HG03066 (cell line): ENCODE results near the gene NR1H4.
"Not testable (repeated sequence)": the region's sequence is repeated elsewhere in the genome, so short reads cannot be mapped to it uniquely, and the experiment has no call there.

Source experiments
- ATAC-seq: cut with Tn5 transposase; IDR thresholded peaks from one replicate; pipeline ENCODE4 v1.9.1; 2021; ENCODE audit warnings: low read depth; ENCODE audit not compliant: unreplicated experiment

The NR1H4 gene

DNA sequence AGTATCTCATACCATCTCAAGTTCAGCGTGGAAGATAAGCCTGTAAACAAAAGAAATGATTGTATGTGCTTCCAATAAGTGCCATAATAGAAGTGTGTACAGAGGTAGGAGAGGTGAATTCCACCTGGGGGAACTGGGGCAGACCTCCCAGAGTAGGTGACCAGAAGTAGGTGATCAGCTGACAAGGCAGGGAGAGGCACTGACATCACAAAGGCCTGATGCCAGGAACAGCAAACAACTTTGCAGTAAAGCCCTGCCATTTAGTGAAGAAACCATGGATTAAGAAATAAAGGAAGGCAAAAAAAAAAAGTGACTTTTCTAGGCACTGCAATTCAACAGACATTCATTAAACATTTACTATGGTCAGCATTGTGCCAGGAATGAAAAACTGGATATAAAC is 31.1 kb downstream of the NR1H4 start:
- ATAC-seq = no peak

DNA sequence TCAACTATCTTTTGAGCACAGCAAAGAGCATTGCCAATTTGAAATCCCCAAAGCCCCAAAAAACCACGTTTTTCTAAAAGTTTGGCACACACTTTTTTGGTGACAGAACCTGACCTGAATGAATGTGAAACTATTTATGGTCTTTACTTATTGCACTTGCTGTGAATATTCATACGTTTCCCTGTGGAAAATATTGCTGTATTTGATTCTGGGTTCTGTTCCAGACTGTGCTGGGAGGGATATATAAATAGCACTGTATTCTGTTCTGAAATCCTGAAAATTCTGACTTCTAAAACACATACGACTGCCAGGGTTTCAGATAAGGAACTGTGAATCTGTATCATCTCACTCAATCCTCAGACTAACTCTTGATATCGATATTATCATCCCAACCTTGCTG is 35.1 kb downstream of the NR1H4 start:
- ATAC-seq = no peak

DNA sequence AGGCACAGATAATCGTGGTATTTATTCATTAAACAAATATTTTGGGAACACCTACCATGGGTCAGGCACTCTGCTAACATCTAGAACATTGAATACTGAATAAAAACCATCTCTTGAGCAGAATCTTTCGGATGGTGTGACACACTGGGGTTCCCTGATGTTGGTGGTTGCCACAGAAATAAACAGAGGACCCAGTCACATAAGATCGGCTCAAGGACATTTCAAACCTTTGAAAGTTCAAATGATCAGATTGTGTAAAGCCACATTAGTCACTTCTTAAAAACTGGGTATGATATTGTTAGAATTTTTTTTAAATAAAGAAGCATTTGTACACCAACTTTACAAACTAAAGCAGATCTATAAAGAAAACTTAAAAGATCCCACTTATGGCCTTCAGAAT is 39.0 kb downstream of the NR1H4 start:
- ATAC-seq = no peak

DNA sequence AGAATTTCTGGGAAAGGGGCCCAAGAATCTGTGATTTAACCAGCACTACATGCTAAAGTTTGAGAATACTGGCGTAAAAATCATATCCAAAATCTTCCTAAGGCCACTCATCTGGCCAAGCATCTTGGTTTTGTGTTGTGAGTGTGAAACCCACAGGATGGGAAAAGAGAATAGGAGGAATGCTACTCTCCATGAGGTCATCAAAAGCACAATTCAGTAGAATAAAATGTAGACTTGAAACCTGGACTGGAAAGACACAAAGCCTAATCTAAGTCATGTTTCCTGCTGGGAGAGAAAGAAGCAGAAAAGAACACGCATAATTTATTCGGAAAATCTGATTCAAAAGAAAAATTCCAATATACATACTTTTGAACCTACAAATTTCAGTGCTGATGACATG is 42.3 kb downstream of the NR1H4 start:
- no peak for ATAC-seq

DNA sequence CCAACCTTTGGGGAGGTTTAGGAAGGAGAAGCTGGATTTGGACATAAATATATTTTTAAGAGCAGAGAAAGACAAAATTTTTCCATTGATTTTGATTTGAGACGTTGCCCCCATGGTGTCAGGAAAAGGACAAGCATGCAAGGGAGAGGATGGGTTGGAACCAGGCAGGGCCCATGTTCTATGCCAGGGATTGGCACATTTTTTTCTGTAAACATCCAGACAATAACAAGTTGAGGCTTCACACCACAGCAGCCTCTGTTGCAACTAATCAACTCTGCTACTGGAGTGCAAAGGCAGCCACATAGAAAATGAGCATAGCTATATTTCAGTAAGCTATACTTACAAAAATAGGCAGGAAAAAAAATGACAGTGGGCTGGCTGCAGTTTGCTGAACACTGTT is 44.7 kb downstream of the NR1H4 start:
- ATAC-seq = no peak

DNA sequence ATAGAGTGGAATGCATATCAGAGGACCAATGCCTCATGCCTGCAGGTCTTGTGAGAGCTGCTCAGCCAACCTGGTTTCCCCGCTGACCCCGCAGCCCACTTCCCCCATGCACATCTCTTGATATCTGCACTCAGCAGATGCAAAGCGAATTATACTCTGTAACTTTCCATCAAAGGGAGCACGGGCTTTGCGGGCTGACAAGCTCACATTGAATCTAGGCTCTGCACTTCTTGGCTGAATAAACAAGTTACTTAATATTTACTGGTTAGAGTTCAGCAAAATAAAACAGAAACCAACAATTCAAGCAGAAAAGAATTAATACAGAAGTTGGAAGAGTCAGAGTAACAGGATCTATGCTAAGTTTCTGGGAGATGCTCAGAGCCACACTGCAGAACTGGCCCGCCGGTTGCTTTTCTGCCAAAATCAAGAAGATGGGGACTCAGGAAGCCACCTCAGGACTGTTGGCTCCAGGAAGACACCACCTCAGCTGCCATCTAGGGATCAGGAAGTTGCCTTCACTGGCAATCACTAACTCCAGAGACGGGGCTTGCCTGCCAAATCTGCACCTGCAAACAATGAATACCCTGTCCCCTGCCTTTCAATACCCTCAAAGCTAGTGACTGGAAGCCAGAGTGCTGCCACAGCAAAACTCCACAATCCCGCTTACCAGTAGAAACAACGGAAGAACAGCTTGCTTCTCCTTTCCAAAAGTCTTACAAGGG is 46.5 kb downstream of the NR1H4 start:
- no peak for ATAC-seq

DNA sequence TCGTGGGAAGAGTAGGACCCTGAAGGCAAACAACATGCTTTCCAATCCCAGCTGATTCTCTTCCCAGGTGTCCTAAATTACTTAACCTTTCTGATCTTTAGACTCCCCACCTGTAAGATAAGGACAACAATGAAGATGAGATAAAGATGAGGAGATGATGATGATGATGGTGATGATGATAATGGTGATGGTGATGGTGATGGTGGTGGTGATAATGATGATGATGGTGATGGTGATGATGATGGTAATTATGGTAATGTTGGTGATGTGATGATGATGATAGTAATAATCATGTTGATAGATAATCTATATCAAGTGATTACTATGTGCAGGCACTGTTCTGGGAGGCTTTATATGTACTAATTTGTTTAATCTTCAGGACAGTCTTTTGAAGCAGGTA is 48.3 kb downstream of the NR1H4 start:
- ATAC-seq = no peak

DNA sequence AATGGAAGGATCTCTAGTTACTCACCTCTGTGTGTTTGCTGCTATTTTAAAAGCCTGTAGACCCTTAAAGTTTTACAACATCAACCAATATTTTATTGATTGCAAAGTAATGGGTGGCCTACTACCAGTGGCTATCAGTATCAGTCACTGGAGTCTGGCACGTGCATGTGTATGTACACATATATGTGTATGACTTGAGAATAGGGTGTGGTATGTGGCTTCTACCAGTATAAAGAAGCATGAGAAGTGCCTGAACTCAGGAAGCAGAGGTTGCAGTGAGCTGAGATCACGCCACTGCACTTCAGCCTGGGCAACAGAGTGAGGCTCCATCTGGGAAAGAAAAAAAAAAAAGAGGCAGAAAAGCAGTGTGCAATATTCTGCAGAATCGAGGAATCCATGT is 54.4 kb downstream of the NR1H4 start:
- no peak for ATAC-seq

DNA sequence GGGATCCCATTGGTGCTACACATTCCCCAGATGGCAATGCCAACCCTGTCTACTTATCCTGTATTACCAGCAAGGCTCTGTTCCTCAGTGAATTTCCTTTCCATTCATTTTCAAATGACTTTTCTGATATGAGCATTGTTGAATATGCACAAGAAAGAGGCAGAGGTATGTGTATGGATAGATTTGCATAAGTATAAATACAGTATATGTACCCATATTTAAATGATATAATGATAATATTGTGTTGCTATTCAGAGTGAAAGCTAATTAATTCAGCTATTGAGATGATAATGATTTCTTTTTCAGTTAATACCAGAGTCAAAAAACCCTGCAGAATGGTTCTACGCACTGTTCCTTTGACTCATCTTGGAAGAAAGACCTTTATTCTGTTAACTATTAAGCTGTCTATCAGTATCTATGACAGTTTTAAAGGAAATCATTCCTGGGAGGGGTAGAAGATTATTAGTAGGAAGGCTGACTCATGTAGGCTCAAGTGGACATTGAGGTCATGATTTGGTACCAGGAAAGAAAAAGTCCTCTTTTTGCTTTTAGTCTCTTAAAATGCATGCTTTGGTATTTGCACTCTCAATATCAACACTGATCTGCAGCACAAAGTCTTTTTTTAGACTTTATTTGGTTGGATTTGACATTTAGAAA is 54.9 kb downstream of the NR1H4 start:
- no peak for ATAC-seq

DNA sequence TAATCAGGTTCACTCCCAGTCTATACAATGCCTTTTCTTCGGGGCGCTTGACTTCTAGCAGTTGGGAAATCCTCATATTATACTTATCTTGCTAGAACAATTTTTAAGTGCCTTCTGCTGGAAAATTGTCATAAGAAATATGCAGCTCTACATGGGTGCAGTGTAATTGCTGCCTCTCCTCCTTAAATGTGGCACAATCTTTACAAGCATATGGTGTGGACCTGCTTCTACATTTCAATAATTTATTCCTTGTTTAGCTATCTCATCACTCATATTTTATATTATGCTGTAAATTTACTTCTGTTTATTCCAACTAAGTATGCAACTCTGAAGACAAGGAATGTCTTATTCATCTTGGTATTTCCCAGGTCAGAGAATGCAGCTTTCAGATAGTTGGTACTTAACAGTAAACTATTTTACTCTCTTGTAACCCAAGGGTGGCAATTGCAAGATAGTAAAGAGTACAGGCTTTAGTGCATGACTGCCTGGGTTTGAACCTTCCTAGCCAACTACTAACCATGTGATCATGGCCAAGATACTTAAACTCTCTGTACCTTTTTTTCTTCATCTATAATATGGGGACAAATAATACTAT is 56.2 kb downstream of the NR1H4 start:
- no peak for ATAC-seq

DNA sequence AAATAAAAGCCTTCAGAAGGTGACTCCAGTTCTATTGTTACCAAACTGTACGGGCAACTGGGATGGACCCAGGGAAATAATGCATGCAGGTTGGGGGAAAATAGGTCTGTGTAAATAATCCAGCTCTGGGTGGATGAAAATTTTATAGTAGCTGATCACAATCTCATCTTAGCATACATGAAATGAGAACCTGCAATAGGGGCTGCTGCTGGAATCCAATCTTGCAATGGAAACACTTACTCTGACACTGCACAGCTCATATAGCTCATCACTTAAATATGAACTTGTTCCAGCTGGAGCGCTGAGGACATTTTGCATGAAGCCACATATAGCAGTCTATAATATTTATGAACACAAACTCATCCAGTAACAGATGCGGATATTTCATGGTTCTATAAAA is 59.7 kb downstream of the NR1H4 start:
- ATAC-seq = no peak

DNA sequence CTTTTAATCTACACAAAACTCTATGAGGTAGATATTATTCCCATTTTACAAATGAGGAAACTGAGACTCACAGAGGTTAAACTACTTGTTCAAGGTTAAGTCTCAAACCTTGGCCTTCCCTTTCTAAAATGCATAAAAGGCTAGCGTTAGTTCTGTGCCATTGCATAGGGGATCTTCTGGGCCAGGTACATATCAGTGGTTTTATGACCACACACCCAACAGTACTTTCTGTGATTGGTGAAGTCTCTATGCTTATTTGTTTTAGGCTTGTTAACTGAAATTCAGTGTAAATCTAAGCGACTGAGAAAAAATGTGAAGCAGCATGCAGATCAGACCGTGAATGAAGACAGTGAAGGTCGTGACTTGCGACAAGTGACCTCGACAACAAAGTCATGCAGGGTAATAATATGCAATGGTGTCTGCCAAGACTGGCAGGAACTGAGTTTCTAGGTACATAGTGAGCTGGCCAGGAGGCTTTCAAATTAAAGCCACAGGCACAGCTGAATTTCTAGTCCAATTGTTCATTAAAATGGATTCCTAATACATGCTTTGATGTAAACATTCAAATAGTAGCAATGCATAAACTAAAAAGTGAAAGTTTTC is 61.1 kb downstream of the NR1H4 start:
- ATAC-seq = no peak

DNA sequence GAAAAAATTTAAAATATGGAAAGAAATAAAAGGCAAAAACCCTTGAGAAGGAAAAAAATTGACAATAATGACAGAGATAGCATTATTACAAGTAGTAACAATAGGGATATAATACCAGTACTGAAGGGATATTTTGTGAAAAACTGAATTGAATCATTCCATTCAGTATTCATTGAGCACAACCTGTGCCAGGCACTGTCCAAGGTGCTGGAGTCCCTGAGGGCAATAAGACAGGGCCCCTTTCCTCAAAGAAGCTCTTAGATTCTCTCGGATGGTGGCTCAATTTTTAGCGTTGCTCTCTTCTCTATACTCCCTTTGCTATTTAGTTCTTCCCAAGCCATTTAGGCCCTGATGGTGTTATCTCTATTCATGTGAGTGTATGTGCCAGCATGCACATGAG is 65.5 kb downstream of the NR1H4 start:
- no peak for ATAC-seq

DNA sequence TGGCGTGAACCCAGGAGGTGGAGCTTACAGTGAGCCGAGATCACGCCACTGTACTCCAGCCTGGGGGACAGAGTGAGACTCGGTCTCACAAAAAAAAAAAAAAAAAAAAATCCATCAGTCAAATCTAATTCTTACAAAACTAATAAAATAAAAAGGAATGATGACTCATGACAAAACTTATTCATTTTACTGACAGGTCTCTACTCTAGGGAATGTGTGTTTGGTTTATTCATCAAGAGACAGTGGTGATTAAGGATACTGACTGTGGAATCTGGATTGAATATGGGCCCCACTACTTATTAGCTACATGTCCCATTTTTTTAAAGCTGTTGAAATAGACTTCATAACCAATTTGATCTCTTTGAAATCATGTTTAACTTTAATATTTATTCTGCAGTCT is 70.5 kb downstream of the NR1H4 start:
- no peak for ATAC-seq

DNA sequence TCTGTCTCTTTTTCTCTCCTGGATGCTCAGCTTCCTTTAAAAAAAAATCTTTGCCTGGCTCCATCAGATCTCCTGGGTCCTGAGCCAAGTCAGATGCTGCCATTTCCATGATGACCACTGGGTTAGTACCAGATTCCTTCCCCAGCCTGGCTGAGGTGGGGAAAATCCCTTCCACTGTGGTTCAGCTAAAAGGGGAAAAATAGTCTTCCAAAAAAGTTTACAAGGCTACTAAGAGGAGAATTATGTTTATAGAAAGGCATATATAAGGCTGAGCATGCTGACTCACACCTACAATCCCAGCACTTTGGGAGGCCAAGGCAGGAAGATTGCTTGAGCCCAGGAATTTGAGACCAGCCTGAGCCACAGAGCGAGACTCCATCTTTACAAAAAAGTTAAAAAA is 71.4 kb downstream of the NR1H4 start:
- ATAC-seq = no peak

DNA sequence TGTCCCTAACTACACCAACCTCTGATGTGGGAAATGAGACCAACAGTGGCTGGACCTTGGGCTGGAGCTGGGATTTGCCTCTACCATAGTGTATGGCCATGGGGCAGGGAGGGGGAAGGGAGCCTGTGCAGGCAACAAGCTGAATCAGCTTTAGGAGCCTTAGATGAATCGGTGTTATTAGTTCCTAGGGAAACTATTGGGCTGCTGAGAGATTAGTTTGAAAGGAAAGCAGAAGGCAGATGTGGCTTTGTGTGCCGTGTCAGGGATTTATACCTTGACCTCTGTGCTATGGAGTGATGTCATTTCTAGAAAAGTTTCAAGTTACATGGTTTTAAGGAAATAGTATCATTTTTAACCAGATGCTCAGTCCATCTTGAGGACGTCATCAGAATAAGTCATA is 80.3 kb downstream of the NR1H4 start:
- ATAC-seq = no peak

DNA sequence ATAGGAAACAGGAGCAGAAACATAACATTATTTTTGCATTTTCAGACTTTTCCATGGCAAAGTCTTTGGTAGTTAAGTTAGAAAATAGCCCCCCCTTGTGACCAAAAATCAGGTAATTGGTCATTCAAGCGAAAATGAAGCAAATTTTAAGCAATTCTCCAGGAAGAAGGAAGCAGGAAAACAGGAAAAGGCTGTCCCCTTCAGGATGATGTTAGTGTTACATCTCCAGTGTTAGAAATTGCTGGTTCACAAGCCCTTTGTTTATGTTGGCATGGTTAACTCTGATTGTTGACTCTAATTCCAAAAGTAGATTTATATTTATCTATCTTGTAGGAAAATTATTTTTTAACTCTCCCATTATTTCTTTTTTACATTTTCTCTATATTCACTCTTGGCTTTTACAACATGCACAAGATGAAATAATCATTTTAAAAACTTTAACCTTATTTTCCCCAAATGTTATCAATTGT is 81.0 kb downstream of the NR1H4 start:
- ATAC-seq = no peak

DNA sequence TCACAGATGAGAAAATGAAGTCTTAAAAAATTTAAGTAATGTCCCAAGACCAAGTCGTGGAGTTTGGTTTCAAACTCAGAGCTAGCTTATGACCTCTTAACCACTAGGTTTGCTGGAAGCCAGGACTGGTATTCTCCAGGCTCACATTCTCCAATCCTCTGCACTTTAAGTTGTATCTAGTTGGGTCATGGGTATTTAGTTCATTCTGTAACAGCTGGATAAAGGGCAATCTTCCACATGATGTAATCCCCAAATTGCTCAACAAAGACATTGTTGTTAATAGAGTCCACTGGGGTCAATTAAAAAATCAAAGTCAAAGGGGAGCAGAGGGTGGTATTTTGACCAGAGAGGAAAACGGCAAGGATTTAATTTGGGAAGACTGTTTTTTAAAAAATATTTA is 82.1 kb downstream of the NR1H4 start:
- no peak for ATAC-seq

DNA sequence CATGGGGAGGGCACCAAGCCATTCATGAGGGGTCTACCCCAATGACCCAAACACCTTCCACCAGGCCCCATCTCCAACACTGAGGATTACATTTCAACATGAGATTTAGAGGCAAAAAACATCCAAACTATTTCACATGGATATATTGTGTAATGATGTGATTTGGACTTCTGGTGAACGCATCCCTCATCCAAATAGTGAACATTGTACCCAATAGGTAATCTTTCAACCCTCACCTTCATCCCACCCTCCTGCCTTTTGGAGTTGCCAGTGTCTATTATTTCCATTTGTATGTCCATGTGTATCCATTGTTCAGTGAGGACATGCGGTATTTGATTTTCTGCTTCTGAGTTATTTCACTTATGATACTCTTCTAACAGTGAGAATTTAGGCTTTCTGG is 83.7 kb downstream of the NR1H4 start:
- ATAC-seq = no peak

DNA sequence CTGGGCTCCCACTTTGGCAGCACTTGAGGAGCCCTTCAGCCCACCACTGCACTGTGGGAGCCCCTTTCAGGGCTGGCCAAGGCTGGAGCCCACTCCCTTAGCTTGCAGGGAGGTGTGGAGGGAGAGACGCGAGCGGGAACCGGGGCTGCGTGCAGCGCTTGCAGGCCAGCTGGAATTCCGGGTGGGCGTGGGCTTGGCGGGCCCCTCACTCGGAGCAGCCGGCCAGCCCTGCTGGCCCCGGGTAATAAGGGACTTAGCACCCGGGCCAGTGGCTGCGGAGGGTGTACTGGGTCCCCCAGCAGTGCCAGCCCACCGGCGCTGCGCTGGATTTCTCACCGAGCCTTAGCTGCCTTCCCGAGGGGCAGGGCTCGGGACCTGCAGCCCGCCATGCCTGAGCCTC is 85.6 kb downstream of the NR1H4 start:
- not testable (repeated sequence) for ATAC-seq

DNA sequence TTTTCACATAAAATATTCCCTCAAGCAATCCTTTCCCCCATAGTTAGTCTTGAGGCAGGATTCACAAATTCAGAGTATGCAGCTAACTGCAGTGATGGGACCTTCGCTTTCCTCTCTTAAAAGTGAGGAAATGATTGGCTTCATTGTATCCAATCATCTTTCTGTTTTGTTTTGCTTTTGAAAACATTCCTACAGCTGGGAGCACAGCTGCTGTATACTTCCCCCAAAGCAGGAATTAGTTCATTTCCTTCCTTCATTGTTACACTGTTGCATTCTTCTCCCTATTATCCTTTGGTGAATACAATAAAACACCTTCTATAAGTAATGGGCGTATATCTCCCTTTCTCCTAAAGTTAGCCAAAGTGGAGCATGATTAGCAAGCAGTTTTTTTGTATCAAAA is 90.4 kb downstream of the NR1H4 start:
- no peak for ATAC-seq
